Measurements from ENCODE around the gene PDE9A. TPM values are rescaled to one million over a fixed set of nuclear protein-coding genes. Genes with fewer than 3 reads are reported as not detected.

The PDE9A gene
- total and polyA plus RNA-seq, 2 experiments from 2014 or later: 26.5 to 31.1 TPM

DNA sequence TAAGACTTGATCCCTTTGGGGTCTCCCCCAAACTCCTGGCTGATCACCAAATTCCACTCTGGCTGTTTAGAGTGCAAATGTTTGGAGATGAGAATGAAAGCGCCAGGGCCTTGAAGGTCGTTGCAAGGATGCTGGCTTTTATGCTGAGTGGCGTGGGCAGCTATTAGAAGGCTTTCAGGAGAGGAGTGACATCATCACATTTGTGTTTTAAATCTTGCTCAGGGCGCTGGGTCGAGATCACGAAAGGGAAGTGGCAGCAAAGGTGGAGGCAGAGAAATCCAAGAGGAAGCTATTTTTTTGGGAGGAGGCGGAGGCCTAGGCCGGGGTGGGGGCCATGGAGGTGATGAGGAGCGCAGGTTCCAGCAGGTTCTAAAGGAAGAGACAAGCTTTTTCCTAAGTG, 49.3 kb downstream of the PDE9A start (continued):
- no peak for TF ChIP-seq ZNF462 (CRISPR knock-in tag; IDR thresholded peaks at IDR 0.05)
- no peak for TF ChIP-seq ZNF331 (CRISPR knock-in tag; IDR thresholded peaks at IDR 0.05; ENCODE audit: low read depth)
- no peak for TF ChIP-seq NANOG (IDR thresholded peaks at IDR 0.05; ENCODE audit: borderline replicate concordance)
- no peak for TF ChIP-seq STAT1 (IDR thresholded peaks at IDR 0.05; ENCODE audit: unreplicated experiment)

GRCh38 chr21:42703136-42703908, 49.9 kb downstream of the PDE9A start:
- Histone ChIP-seq H2AFZ (no peak overlapping the region), H3K36me3 (ENCODE audit: insufficient read depth) (peaks cover 10% of the 10 kb centered on the region; the same call in 1 of the 2 replicates), H3K4me2 (no peak overlapping the region), H4K20me1 (replicated peaks; ENCODE audit: insufficient read depth) (no peaks in the 10 kb centered on the region; the same call in 1 of the 2 replicates), H3F3A (replicated peaks; ENCODE audit: low read depth) (peaks cover 6% of the 10 kb centered on the region; the same call in 1 of the 2 replicates), H3K79me2 (replicated peaks; ENCODE audit: insufficient read depth) (no peaks in the 10 kb centered on the region), H3K9me2 (ENCODE audit: insufficient read depth) (peaks cover 3% of the 10 kb centered on the region; the same call in 1 of the 2 replicates), H3K4me3 (no peak overlapping the region), H3K4me1 (ENCODE audit: insufficient read depth) (peaks cover 9% of the 10 kb centered on the region; the same call in 1 of the 2 replicates), H3K27me3 (ENCODE audit: insufficient read depth) (no peaks in the 10 kb centered on the region), H3K27ac (ENCODE audit: low read depth) (no peak overlapping the region)
- H3K4me3 Mint-ChIP-seq: no peak overlapping the region
- peaks cover 39% of the 10 kb centered on the region for H3K36me3 Mint-ChIP-seq (ENCODE audit: low read depth)
- peaks cover 30% of the 10 kb centered on the region for H3K4me1 Mint-ChIP-seq
- no peak for ATAC-seq
- H3K27me3 Mint-ChIP-seq (ENCODE audit: insufficient read depth, low read depth, poor library complexity): peaks cover 3% of the 10 kb centered on the region
- DNase-seq (ENCODE audit: low spot score): no peak
- no peak overlapping the region for H3K27ac Mint-ChIP-seq
- H3K9me3 Mint-ChIP-seq: peaks cover 5% of the 10 kb centered on the region; the same call in 1 of the 3 replicates
- TF ChIP-seq CREB1 (CRISPR knock-in tag; IDR thresholded peaks at IDR 0.05; ENCODE audit: low read depth) (no peak), ETS1 (IDR thresholded peaks at IDR 0.05) (no peak), JUNB (IDR thresholded peaks at IDR 0.05; ENCODE audit: unreplicated experiment) (no peak), ZNF462 (CRISPR knock-in tag; IDR thresholded peaks at IDR 0.05) (no peak)
